HG03378 (cell line): ENCODE measurements around the gene VPS52.
"Not testable (repeated sequence)": the region's sequence is repeated elsewhere in the genome, so short reads cannot be mapped to it uniquely, and the experiment has no call there.

ENCODE experiments used
- ATAC-seq: cut with Tn5 transposase; IDR thresholded peaks from one replicate; pipeline ENCODE4 v1.9.1; 2021; ENCODE audit warnings: mild to moderate bottlenecking, moderate library complexity; ENCODE audit not compliant: unreplicated experiment

Gene VPS52

DNA sequence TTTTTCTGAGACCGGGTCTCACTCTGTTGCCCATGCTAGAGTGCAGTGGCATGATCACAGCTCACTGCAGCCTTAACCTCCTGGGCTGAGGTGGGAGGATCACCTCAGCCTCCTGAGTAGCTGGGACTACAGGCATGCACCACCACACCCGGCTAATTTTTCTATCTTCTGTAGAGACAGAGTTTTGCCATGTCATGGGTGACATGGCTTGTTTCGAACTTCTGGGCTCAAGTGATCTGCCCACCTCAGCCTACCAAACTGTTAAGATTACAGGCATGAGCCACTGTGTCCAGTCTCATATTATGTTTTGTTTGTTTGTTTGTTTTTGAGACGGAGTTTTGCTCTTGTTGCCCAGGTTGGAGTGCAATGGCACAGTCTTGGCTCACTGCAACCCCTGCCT is 13.5 kb upstream of the VPS52 start:
- not testable (repeated sequence) for ATAC-seq

DNA sequence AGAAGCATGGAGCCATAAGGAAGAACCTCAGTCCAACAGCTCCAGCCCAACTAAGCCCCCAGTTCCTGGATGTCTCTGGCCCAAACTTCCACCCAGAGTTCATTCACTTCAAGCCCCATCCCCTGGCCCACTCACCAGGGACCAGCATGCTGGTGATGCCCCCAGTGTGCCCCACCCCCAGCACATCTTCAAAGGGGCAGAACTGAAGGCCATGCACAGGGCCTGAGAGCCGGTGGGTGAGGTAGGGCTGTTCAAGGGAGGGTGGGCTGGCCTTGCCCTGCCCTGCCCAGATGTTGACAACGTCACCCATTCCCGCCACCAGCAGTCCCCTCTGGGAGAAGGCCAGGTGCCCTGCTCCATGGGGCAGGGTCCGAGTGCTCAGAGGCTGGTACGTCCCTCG is 8.9 kb upstream of the VPS52 start:
- no peak for ATAC-seq

- no peak for ATAC-seq
Measured at GRCh38 chr6:33279971-33280511, 8.4 kb upstream of the VPS52 start.

DNA sequence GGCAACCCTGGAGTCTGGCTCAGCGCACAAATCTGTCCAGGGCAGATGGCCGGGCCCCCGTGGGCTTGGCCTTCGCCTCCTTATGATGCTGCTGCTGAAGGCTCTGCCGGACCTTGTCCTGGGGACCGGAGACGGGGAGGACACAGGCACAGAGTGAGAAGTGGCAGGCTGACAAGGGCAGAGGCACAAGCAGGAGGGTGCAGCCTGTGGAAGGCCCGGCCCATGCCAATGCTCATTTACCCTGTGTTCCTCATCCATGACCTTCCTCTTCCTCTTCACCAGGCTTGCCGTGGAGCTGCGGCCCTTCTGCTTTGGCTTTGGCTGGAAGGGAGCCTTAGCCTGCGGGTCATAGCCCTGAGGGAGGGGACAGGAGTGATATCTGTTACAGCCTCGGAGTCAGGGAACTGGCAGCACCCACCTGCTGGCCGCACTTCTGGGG is 7.6 kb upstream of the VPS52 start:
- ATAC-seq, result no peak

GRCh38 chr6:33278810-33279209 is 7.1 kb upstream of the VPS52 start:
- ATAC-seq, result no peak

DNA sequence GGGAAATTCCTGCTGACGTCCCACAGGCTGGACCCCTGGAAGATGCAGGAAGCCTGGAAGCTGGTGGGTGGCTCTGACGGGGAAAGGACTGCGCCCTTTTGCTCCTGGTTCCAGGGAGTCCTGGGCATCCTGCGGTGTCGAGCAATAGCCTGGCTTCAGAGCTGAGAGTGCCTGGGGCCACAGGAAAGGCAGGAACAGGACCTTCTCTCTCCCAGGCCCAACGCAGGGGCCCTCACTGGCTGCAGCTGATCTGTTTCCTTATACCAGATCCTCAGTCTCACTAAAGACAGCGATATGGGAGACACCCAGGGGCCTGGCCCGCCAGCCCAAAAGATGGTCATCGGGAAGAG is 6.7 kb upstream of the VPS52 start:
- no peak for ATAC-seq

- no peak for ATAC-seq
Measured at GRCh38 chr6:33277663-33278391, 6.2 kb upstream of the VPS52 start.

- peak; percentile 34 for ATAC-seq
Measured at GRCh38 chr6:33276864-33277662, 5.4 kb upstream of the VPS52 start, which contains the start of gene B3GALT4. Gene B3GALT4 (plus strand): TSS chr6:33277123. CDS start chr6:33277420, 297 bp downstream.

DNA sequence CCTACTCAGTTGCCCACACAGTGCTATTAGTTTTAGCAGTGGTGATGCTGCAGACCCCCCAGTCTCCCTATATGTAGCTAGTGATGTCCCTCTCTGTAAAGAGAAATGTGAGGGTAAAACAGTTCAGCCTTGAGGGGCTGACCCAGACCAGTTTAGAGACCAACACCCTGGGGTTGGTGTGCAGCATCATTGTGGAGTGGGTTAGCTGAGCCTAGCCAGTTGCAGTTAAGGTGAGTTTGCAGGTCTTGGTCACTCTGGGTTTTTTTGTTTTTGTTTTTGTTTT is 4.8 kb upstream of the VPS52 start:
- ATAC-seq, result peak; percentile 1

- ATAC-seq, result not testable (repeated sequence)
Measured at GRCh38 chr6:33275795-33276580, 4.3 kb upstream of the VPS52 start.

DNA sequence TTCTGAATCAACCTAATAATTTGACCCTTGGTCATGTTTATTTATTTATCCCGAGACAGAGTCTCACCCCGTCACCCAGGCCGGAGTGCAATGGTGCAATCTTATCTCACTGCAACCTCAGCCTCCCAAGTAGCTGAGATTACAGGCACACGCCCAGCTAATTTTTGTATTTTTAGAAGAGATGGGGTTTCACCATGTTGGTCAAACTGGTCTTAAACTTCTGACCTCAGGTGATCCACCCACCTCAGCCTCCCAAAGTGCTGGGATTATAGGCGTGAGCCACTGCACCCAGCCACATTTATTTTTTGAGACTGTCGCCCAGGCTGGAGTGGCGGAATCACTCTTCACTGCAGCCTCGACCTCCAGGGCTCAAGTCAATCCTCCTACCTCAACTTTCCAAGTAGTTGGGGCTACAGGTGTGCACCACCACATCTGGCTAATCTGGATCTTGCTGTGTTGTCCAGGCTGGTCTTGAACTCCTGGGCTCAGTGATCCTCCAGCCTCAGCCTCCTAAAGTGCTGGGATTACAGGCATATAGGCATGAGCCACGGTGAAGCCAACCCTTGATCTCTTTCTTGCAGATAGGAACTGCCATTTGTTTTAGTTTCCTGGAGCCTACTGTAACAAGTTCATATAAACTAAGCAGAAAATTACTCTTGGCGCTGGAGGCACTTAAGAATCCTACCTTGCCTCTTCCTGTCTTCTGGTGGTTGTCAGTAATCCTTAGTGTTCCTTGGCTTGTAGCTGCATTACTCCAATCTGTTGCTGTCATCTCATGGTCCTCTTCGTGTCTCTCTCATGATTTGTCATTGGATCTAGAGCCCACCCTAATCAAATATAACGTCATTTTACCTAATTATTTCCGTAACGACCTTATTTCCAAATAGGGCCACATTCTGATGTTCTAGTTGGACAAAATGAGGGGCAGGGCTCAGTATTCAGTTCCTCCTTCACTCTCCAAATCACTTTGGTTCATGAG is 2.5 kb upstream of the VPS52 start:
- no peak for ATAC-seq

DNA sequence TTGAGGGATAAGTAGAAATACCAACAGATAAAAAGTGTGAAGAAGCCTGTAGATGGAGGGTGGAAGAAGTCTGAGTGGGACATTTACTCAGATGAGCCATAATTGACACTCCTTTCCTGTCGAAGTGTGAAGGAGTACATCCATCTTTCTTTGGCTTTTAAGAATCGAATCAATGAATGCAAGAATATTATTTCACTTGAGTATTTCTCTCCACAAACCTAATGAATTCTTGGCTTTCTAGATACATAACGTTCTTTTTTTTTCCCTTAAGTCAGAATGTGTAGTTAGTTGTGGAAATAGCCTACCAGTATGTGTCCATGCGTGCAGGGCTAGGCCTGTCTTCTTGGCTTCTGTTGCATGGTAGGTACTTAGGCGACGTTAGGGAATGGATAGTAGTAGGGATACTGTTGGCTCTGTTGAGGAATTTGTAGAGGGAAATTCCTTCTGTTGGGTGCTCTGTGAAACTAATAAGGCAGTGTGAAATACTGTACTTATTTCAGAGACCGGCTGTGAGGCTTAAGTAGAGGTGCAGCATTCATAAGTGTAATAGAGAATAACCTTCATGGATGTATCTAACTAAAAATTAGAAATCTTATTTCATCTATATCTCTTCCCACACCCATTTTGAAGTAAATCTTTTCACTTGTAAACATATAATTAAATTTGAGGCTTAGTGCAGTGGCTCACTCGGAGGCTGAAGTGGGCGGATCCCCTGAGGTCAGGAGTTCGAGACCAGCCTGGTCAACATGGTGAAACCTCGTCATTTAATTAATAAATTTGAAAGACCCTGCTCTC is 1.6 kb upstream of the VPS52 start:
- no peak for ATAC-seq

DNA sequence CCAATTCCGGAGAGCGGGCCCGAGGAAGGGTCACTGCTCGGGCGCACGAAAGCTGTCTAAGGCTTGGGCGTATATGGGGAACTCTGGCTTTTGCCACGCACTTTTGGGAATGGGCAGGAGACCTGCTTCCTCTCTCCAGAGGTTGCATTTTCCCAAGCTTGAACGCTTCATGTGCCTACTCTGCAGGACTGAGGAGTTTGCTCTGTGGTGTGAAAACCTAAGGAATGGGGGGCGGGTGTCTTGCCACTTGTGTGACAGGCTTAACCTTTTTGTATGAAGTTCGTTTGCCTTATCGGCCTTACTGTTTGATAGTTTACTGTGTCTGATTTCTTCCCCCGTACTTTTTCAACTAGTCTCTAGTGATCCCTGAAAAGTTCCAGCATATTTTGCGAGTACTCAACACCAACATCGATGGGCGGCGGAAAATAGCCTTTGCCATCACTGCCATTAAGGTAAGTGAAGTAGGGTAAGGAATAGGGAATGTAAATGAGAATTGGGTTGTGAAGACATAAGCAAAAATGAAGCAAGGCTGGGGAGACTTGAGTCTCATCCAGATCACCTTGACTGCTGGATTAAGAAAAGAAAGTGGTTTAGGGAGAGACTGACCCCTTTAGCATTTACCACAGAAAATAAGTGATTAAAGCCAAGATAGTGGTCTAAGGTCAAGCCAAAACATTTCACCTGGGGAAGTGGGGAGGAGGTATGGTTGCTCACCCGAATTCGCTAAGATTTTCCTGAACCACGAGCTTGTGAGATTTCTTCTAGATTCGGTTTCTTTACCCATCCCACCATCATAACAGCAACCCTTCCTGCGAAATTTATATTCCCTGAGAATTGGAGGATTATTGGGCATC is 826 bp upstream of the VPS52 start:
- ATAC-seq, result peak; percentile 29

DNA sequence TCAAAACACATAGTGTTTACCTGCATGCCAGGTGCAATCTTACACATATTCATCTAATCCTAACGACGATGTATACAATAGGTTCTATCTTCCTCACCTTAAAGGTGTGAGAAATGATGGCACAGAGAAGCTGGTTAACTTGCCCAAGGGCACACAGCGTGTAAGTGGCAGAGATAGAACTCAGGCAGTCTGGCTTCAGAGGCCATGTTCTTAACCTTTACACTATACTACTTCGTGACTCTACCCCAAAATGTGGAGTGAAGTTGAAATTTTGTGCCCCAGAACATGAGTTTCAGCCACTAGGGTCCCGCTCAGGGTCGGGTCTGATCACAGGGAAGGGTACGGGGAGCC is 584 bp downstream of the VPS52 start:
- ATAC-seq, result peak; percentile 2

DNA sequence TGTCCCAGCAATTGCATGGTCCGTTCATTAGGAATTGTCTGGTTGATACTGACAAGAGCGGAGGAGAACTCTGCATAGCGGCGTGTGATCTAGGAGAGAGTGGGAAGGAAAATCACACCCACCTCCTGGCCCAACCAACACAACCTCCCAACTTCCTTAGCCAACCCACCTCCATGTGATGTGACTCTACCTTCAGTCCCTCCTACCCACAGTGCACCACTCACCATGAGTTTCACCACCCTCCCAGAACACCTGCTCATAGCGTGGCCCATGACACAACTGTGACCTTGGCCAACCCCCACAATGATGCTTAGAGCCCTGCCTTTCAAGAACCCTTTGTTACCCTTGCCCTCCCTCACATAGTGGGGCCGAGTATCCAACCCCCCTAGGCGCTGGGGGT is 7.7 kb downstream of the VPS52 start:
- ATAC-seq, result no peak

- not testable (repeated sequence) for ATAC-seq
Measured at GRCh38 chr6:33262490-33262889, 9.2 kb downstream of the VPS52 start.

- no peak for ATAC-seq
Measured at GRCh38 chr6:33259032-33259431, 12.6 kb downstream of the VPS52 start.

DNA sequence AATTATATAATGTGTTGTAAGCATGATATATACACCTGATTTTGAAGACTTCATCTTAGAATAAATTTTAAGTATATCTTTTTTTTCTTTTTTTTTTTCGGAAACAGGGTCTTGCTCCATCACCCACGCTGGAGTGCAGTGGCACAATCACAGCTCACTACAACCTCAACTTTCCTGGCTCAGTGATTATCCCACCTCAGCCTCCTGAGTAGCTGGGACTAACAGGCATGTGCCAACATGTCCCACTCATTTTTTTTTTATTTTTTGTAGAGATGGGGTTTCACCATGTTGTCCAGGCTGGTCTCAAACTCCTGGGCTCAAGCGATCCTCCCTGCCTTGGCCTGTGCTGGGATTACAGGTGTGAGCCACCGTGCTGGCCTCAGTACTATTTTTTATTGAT is 17.1 kb downstream of the VPS52 start:
- no peak for ATAC-seq

GRCh38 chr6:33252759-33253158 is 18.9 kb downstream of the VPS52 start:
- ATAC-seq, result no peak
